GM18858 (cell line): Measurements from ENCODE around the gene RPS3.
A peak's percentile ranks its signal among the peaks of the same experiment; 100 is the strongest.
"Not testable (repeated sequence)": the region's sequence is repeated elsewhere in the genome, so short reads cannot be mapped to it uniquely, and the experiment has no call there.

ENCODE experiments used
- ATAC-seq: cut with Tn5 transposase; IDR thresholded peaks from one replicate; pipeline ENCODE4 v1.9.1; 2021; ENCODE audit not compliant: unreplicated experiment

The RPS3 gene

GRCh38 chr11:75399344-75400145, at the start of gene RPS3:
RPS3 (plus strand) TSS chr11:75399518; CDS start chr11:75399548, 30 bp downstream.
- ATAC-seq: peak; percentile 85

GRCh38 chr11:75349521-75350116, 49.7 kb upstream of the RPS3 start:
- no peak for ATAC-seq

GRCh38 chr11:75350122-75350742, 49.1 kb upstream of the RPS3 start:
- ATAC-seq: no peak

GRCh38 chr11:75350743-75351540, 48.4 kb upstream of the RPS3 start:
- ATAC-seq: no peak

- no peak for ATAC-seq
These were observed 47.9 kb upstream of the RPS3 start, which contains the start of gene ARRB1 for GRCh38 chr11:75351541-75351790. ARRB1 (minus strand) TSS chr11:75351661; CDS start chr11:75351607, 54 bp downstream.

- no peak for ATAC-seq
These were observed 47.3 kb upstream of the RPS3 start for GRCh38 chr11:75351791-75352587.

- ATAC-seq: no peak
These were observed 46.6 kb upstream of the RPS3 start for GRCh38 chr11:75352588-75353206.

- no peak for ATAC-seq
These were observed 44.3 kb upstream of the RPS3 start for GRCh38 chr11:75355051-75355450.

GRCh38 chr11:75356613-75357012, 42.7 kb upstream of the RPS3 start:
- no peak for ATAC-seq

- not testable (repeated sequence) for ATAC-seq
These were observed 37.0 kb upstream of the RPS3 start for GRCh38 chr11:75362285-75362684.

GRCh38 chr11:75365711-75366181, 33.6 kb upstream of the RPS3 start:
- ATAC-seq: no peak

GRCh38 chr11:75366826-75367225, 32.5 kb upstream of the RPS3 start:
- ATAC-seq: not testable (repeated sequence)

- ATAC-seq: no peak
These were observed 29.6 kb upstream of the RPS3 start for GRCh38 chr11:75369560-75370255.

GRCh38 chr11:75371949-75372876, 27.1 kb upstream of the RPS3 start:
- no peak for ATAC-seq

GRCh38 chr11:75373201-75373600, 26.1 kb upstream of the RPS3 start:
- no peak for ATAC-seq

- ATAC-seq: no peak
These were observed 24.7 kb upstream of the RPS3 start for GRCh38 chr11:75374646-75375045.

- no peak for ATAC-seq
These were observed 23.7 kb upstream of the RPS3 start for GRCh38 chr11:75375626-75376025.

GRCh38 chr11:75376175-75376574, 23.1 kb upstream of the RPS3 start:
- no peak for ATAC-seq
